Measurements from ENCODE around the gene KRTAP13-4. TPM values are rescaled to one million over a fixed set of nuclear protein-coding genes. Genes with fewer than 3 reads are reported as not detected.

KRTAP13-4 gene, protein sequence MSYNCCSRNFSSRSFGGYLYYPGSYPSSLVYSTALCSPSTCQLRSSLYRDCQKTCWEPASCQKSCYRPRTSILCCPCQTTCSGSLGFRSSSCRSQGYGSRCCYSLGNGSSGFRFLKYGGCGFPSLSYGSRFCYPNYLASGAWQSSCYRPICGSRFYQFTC
- polyA plus RNA-seq (2011; rRNA removed): not detected in 2 replicates
- polyA minus RNA-seq (2011; rRNA and poly(A)+ RNA removed): not detected in 2 replicates

DNA sequence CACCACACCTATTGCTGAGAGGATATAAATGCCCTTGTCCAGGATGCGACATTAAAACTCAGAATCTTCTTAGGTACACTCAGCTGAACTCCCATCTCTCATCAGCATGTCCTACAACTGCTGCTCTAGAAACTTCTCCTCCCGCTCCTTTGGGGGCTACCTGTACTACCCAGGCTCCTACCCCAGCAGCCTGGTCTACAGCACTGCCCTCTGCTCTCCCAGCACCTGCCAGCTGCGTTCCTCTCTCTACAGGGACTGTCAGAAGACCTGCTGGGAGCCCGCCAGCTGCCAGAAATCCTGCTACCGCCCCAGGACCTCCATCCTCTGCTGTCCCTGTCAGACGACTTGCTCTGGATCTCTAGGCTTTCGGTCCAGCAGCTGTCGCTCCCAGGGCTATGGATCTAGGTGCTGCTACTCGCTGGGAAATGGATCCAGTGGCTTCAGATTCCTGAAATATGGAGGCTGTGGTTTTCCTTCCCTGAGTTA lies at the start of gene KRTAP13-4:
Gene KRTAP13-4, plus strand, starts transcription at position 51 of the 486 bp plus-strand sequence. Its CDS starts 56 bp downstream, at position 107.
- Histone ChIP-seq H3K36me3 (ENCODE audit: control insufficient read depth, insufficient read depth, low read length) (no peaks in the 10 kb centered on the region), H3K27me3 (ENCODE audit: control insufficient read depth, insufficient read depth, low read length) (no peaks in the 10 kb centered on the region), H3K4me3 (ENCODE audit: low read depth, low read length) (no peak within 1 kb of the TSS)
- CTCF ChIA-PET: no interaction called here
- TF ChIP-seq, protein P1, sequence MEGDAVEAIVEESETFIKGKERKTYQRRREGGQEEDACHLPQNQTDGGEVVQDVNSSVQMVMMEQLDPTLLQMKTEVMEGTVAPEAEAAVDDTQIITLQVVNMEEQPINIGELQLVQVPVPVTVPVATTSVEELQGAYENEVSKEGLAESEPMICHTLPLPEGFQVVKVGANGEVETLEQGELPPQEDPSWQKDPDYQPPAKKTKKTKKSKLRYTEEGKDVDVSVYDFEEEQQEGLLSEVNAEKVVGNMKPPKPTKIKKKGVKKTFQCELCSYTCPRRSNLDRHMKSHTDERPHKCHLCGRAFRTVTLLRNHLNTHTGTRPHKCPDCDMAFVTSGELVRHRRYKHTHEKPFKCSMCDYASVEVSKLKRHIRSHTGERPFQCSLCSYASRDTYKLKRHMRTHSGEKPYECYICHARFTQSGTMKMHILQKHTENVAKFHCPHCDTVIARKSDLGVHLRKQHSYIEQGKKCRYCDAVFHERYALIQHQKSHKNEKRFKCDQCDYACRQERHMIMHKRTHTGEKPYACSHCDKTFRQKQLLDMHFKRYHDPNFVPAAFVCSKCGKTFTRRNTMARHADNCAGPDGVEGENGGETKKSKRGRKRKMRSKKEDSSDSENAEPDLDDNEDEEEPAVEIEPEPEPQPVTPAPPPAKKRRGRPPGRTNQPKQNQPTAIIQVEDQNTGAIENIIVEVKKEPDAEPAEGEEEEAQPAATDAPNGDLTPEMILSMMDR (IDR thresholded peaks at IDR 0.05; ENCODE audit: insufficient read depth, low read depth, low read length): no peak
- no peak for DNase-seq (ENCODE audit: low read depth)
- POLR2A ChIA-PET: no interaction called here

DNA sequence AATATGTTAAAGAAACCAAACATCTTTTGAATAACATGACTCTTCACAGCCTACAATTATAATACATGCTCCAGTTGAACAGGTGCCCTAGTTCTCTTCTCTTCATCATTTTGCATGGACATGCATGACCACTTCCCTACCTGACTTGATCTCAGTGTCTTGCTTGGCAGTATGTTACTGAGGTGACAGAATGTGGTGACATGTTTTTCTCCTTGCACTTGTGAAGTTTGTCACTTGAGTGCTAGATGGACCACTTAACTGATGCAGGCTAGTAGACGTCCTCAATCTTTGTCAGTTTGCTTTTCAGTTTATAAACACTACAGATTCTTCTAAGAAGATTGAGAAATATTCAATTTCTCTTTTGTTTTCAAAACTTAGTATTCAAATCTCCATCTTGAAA lies 47.8 kb upstream of the KRTAP13-4 start:
- POLR2A ChIA-PET: no interaction called here
- Histone ChIP-seq H3K27me3 (ENCODE audit: control insufficient read depth, insufficient read depth, low read length) (no peaks in the 10 kb centered on the region), H3K4me3 (ENCODE audit: low read depth, low read length) (no peak overlapping the region), H3K36me3 (ENCODE audit: control insufficient read depth, insufficient read depth, low read length) (no peaks in the 10 kb centered on the region)
- TF ChIP-seq, protein P1 (IDR thresholded peaks at IDR 0.05; ENCODE audit: insufficient read depth, low read depth, low read length): no peak
- CTCF ChIA-PET: no interaction called here
- DNase-seq (ENCODE audit: low read depth): no peak

DNA sequence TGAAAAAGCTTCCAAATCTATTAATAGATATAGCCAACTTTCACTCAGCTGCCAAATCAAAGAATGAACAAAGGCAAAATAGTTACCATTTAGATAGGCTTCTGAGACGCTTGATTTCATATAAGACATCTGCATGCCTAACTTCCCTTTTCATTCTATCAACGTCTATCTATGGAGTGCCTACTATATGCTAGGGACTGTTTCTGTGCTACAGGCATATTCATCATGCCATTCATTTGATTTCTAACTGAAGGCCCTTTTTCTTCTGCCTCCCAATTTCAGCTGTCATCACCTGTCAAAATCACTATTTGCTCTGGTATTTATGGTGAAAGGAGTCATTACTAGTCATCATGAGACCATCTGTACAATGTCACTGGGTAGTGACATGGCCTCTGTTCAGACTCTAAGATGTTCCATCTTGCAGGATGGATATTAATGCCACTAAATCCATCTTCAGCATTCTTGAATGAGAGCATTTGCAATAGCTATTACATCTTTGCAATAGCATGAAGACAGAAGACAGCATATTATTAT lies 38.5 kb upstream of the KRTAP13-4 start:
- Histone ChIP-seq H3K4me3 (ENCODE audit: low read depth, low read length) (no peak overlapping the region), H3K36me3 (ENCODE audit: control insufficient read depth, insufficient read depth, low read length) (no peaks in the 10 kb centered on the region), H3K27me3 (ENCODE audit: control insufficient read depth, insufficient read depth, low read length) (no peaks in the 10 kb centered on the region)
- TF ChIP-seq, protein P1 (IDR thresholded peaks at IDR 0.05; ENCODE audit: insufficient read depth, low read depth, low read length): no peak
- DNase-seq (ENCODE audit: low read depth): no peak
- ChIA-PET CTCF (no interaction called here), POLR2A (no interaction called here)

DNA sequence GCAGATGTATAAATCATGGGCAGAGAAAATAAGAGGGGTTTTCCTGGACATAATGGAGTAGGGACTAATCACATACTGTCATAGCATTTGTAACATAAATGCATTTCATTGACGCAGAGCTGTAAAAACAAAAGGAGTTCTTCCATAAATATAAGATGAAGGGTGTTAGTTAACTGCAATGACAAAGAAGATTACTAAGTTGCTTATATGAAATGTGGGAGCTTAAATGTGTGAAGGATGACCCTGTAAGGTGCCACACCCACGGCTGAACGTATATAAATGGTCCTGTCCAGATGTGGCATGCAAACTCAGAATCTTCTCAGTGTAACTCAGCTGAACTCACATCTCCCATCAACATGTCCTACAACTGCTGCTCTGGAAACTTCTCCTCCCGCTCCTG lies 34.3 kb upstream of the KRTAP13-4 start, which contains the start of gene KRTAP13-1:
Gene KRTAP13-1, plus strand, starts transcription at position 301 of the 400 bp plus-strand sequence. Its CDS starts 56 bp downstream, at position 357.
- no peaks in the 10 kb centered on the region for H3K36me3 ChIP-seq (ENCODE audit: control insufficient read depth, insufficient read depth, low read length)
- POLR2A ChIA-PET: no interaction called here

DNA sequence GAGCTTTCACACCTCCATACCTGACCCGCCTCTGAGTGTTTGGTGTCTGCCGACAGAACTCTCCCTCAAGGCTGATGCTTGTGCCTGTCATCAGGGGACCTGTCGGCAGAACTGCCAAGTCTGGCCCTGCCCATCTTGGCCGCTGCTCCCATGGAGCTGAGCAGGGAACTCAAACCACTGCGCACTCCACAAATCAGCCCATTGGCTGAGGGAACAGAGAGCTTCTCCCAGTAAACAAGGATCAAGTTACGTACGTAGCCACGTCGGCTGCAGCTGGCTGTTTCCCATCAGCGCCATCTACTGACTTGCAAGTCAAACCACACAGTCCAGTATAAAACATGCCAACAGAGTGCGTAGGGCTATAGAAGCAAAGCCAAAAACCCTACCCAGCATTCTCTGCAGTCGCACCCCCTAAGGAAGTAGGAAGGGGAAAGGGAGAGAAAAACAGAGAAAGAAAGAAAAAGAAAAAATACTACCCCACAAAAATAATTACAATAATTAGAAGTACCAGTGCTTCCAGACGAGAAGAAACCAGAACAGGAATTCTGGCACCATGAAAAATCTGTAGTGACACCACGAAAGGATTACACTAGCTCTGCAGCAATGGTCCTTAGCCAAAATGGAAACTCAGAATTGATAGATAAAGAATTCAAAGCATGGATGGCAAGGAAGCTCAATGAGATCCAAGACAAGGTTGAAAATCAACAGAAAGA lies 21.1 kb upstream of the KRTAP13-4 start:
- TF ChIP-seq, protein P1 (IDR thresholded peaks at IDR 0.05; ENCODE audit: insufficient read depth, low read depth, low read length): no peak
- Histone ChIP-seq H3K36me3 (ENCODE audit: control insufficient read depth, insufficient read depth, low read length) (no peaks in the 10 kb centered on the region), H3K27me3 (ENCODE audit: control insufficient read depth, insufficient read depth, low read length) (no peaks in the 10 kb centered on the region), H3K4me3 (ENCODE audit: low read depth, low read length) (no peak overlapping the region)
- POLR2A ChIA-PET: no interaction called here
- DNase-seq (ENCODE audit: low read depth): no peak
- CTCF ChIA-PET: no interaction called here

More for the DNA sequence above, 34.3 kb upstream of the KRTAP13-4 start, which contains the start of gene KRTAP13-1:
- CTCF ChIA-PET: no interaction called here
- TF ChIP-seq, protein P1 (IDR thresholded peaks at IDR 0.05; ENCODE audit: insufficient read depth, low read depth, low read length): no peak
- no peaks in the 10 kb centered on the region for H3K27me3 ChIP-seq (ENCODE audit: control insufficient read depth, insufficient read depth, low read length)
- no peak within 1 kb of the TSS for H3K4me3 ChIP-seq (ENCODE audit: low read depth, low read length)
- no peak for DNase-seq (ENCODE audit: low read depth)

All from BJ (cell line).